Ovary (tissue), 3 donors: ENCODE measurements around the gene PUS1.
"Not testable (repeated sequence)": the region's sequence is repeated elsewhere in the genome, so short reads cannot be mapped to it uniquely, and the experiment has no call there.

Experiments used
- POLR2A ChIP-seq: fragments of 450-650 bp; IDR thresholded peaks from one replicate; pipeline ENCODE4 v1.6.1; 2017; ENCODE audit warnings: antibody characterized with exemption, mild to moderate bottlenecking, moderate library complexity
- TF ChIP-seq, protein P1 (sequence below), 3 donors: fragments of 450-650 bp in 2 of 3; fragments of 200-600 bp in 1 of 3; IDR thresholded peaks; one replicate each; pipeline versions ENCODE4 v1.5.1 to v1.8.0; 2016 to 2022; ENCODE audit warnings: antibody characterized with exemption in 3 of 3, mild to moderate bottlenecking in 1 of 3
- donor health status: DM: no; HTN: no; CAD: no.

DNA sequence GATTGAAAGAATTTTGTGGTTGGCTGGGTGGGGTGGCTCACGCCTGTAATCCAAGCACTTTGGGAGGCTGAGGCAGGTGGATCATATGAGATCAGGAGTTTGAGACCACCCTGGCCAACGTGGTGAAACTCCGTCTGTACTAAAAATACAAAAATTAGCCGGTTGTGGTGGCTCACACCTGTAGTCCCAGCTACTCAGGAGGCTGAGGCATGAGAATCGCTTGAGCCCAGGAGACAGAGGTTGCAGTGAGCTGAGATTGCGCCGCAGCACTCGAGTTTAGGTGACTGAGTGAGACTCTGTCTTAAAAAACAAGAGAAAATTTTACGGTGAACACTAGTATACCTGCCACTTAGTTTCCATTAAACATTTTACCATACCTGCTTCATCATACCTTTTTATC, 24.7 kb downstream of the PUS1 start:
- not testable (repeated sequence) for TF ChIP-seq POLR2A
- TF ChIP-seq, protein P1, sequence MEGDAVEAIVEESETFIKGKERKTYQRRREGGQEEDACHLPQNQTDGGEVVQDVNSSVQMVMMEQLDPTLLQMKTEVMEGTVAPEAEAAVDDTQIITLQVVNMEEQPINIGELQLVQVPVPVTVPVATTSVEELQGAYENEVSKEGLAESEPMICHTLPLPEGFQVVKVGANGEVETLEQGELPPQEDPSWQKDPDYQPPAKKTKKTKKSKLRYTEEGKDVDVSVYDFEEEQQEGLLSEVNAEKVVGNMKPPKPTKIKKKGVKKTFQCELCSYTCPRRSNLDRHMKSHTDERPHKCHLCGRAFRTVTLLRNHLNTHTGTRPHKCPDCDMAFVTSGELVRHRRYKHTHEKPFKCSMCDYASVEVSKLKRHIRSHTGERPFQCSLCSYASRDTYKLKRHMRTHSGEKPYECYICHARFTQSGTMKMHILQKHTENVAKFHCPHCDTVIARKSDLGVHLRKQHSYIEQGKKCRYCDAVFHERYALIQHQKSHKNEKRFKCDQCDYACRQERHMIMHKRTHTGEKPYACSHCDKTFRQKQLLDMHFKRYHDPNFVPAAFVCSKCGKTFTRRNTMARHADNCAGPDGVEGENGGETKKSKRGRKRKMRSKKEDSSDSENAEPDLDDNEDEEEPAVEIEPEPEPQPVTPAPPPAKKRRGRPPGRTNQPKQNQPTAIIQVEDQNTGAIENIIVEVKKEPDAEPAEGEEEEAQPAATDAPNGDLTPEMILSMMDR (IDR thresholded peaks at IDR 0.05), result not testable (repeated sequence)
